ENCODE results near the gene MAN2B1. TPM values are rescaled to one million over a fixed set of nuclear protein-coding genes. Genes with fewer than 3 reads are reported as not detected.
A peak's percentile ranks its signal among the peaks of the same experiment; 100 is the strongest.

The MAN2B1 gene
- total and polyA plus RNA-seq, 2 of the 13 experiments (the other 11 are each of a cell fraction or from before 2014, with no cell fraction given), result 23.6 to 23.8 TPM

DNA sequence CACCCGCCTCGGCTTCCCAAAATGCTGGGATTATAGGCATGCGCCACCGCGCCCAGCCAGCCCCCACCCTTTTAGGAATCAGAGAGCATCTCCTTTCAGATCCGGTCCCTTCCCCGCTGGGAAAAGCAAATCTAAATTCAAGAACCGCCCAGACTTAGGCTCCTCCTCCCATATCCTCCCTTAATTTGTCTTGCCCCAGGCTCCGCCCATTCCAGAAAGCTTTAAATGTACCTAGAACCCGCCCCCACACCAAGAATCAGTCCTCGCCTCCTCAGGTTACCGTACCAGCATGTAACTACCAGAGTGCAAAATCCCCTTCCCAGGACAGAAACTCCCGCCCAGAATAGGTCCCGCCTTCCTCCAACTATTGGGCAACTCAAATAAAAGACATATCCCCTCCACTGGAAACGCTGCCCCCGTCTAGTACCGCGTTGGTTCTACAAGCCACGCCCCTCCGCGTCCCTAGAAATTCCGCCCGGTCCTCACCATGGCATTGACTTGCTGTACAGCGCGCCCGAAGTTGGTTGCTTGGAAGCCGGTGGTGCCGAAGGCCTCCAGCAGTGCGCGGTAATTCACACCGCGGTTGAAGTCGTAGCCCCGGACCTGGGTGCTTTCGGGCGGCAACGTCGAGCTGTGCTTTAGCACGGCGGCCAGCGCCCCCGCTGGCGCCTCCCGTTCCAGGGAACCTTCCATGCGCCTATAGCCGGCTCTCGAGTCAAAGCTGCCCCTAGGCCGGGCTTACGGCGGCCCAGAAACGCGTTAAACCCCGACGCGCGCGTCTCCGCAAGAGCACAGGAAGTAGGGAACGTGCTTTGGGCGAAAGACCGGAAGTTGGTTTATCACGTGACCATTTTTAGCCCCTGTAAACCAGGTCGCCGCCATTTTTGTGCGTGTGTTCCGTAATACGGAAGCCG lies 14.8 kb upstream of the MAN2B1 start, which contains the start of gene DHPS (continued):
- TF ChIP-seq MTF1 (CRISPR knock-in tag; IDR thresholded peaks at IDR 0.05) (no peak), REPIN1 (CRISPR knock-in tag; IDR thresholded peaks at IDR 0.05; ENCODE audit: borderline replicate concordance, low read depth) (peak; percentile 78; the same call in 1 of the 2 replicates), GATA4 (IDR thresholded peaks at IDR 0.05; ENCODE audit: borderline replicate concordance, low read depth) (no peak), ZNF841 (CRISPR knock-in tag; IDR thresholded peaks at IDR 0.05; ENCODE audit: borderline replicate concordance) (0 out of 2 replicates have a peak, but pooled peaks have one; percentile 65), ZFP41 (CRISPR knock-in tag; IDR thresholded peaks at IDR 0.05; ENCODE audit: borderline replicate concordance) (no peak), MYC (CRISPR knock-in tag; IDR thresholded peaks at IDR 0.05; ENCODE audit: borderline replicate concordance) (peak; percentile 72), ZNF713 (CRISPR knock-in tag; IDR thresholded peaks at IDR 0.05) (no peak), RXRA (CRISPR knock-in tag; IDR thresholded peaks at IDR 0.05) (peak; percentile 62), PPARG (CRISPR knock-in tag; conservative IDR thresholded peaks at IDR 0.05) (0 out of 2 replicates have a peak, but pooled peaks have one; percentile 17), ZNF230 (CRISPR knock-in tag; IDR thresholded peaks at IDR 0.05) (peak; percentile 84; the same call in 1 of the 2 replicates), TRIM24 (CRISPR knock-in tag; IDR thresholded peaks at IDR 0.05) (no peak), POLR2AphosphoS2 (IDR thresholded peaks at IDR 0.05; ENCODE audit: low read depth, low read length) (peak; percentile 42; the same call in 1 of the 2 replicates), TAF15 (IDR thresholded peaks at IDR 0.05; ENCODE audit: low read depth, low read length, poor library complexity, severe bottlenecking) (no peak), FOXK2 (IDR thresholded peaks at IDR 0.05) (peak; percentile 69), ZNF101 (CRISPR knock-in tag; IDR thresholded peaks at IDR 0.05; ENCODE audit: borderline replicate concordance, low read depth) (no peak), ZNF616 (CRISPR knock-in tag; IDR thresholded peaks at IDR 0.05; ENCODE audit: low read depth) (no peak), ZNF367 (CRISPR knock-in tag; IDR thresholded peaks at IDR 0.05; ENCODE audit: borderline replicate concordance) (no peak), ZMYM4 (CRISPR knock-in tag; IDR thresholded peaks at IDR 0.05) (peak; percentile 66; the same call in 1 of the 2 replicates)
- TF ChIP-seq, protein P1, sequence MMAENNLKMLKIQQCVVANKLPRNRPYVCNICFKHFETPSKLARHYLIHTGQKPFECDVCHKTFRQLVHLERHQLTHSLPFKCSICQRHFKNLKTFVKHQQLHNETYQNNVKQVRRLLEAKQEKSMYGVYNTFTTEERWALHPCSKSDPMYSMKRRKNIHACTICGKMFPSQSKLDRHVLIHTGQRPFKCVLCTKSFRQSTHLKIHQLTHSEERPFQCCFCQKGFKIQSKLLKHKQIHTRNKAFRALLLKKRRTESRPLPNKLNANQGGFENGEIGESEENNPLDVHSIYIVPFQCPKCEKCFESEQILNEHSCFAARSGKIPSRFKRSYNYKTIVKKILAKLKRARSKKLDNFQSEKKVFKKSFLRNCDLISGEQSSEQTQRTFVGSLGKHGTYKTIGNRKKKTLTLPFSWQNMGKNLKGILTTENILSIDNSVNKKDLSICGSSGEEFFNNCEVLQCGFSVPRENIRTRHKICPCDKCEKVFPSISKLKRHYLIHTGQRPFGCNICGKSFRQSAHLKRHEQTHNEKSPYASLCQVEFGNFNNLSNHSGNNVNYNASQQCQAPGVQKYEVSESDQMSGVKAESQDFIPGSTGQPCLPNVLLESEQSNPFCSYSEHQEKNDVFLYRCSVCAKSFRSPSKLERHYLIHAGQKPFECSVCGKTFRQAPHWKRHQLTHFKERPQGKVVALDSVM (CRISPR knock-in tag; IDR thresholded peaks at IDR 0.05), result 0 out of 2 replicates have a peak, but pooled peaks have one; percentile 25
- TF ChIP-seq, protein P2, sequence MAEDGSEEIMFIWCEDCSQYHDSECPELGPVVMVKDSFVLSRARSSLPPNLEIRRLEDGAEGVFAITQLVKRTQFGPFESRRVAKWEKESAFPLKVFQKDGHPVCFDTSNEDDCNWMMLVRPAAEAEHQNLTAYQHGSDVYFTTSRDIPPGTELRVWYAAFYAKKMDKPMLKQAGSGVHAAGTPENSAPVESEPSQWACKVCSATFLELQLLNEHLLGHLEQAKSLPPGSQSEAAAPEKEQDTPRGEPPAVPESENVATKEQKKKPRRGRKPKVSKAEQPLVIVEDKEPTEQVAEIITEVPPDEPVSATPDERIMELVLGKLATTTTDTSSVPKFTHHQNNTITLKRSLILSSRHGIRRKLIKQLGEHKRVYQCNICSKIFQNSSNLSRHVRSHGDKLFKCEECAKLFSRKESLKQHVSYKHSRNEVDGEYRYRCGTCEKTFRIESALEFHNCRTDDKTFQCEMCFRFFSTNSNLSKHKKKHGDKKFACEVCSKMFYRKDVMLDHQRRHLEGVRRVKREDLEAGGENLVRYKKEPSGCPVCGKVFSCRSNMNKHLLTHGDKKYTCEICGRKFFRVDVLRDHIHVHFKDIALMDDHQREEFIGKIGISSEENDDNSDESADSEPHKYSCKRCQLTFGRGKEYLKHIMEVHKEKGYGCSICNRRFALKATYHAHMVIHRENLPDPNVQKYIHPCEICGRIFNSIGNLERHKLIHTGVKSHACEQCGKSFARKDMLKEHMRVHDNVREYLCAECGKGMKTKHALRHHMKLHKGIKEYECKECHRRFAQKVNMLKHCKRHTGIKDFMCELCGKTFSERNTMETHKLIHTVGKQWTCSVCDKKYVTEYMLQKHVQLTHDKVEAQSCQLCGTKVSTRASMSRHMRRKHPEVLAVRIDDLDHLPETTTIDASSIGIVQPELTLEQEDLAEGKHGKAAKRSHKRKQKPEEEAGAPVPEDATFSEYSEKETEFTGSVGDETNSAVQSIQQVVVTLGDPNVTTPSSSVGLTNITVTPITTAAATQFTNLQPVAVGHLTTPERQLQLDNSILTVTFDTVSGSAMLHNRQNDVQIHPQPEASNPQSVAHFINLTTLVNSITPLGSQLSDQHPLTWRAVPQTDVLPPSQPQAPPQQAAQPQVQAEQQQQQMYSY (CRISPR knock-in tag; IDR thresholded peaks at IDR 0.05), result no peak
- TF ChIP-seq, protein P3, sequence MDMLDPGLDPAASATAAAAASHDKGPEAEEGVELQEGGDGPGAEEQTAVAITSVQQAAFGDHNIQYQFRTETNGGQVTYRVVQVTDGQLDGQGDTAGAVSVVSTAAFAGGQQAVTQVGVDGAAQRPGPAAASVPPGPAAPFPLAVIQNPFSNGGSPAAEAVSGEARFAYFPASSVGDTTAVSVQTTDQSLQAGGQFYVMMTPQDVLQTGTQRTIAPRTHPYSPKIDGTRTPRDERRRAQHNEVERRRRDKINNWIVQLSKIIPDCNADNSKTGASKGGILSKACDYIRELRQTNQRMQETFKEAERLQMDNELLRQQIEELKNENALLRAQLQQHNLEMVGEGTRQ (IDR thresholded peaks at IDR 0.05; ENCODE audit: low read depth, low read length), result peak; percentile 96
- TF ChIP-seq, protein P3 (CRISPR knock-in tag; IDR thresholded peaks at IDR 0.05; ENCODE audit: borderline replicate concordance), result peak; percentile 95; the same call in 1 of the 2 replicates

Measured in HepG2 (cell line).